Vagina (tissue), 2 donors: ENCODE measurements around the gene UCHL3. TPM values are rescaled to one million over a fixed set of nuclear protein-coding genes. Genes with fewer than 3 reads are reported as not detected.

Experiments used
- DNase-seq, 2 donors: peaks; one replicate each; pipeline ENCODE4 v3.0.0-alpha.2; 2017; ENCODE audit errors: extremely low spot score in 2 of 2
- H3K27ac ChIP-seq: fragments of 200-600 bp; sonication (generic); one replicate; pipeline ENCODE4 v1.5.1; 2019
- H3K27me3 ChIP-seq: fragments of 200-600 bp; sonication (generic); one replicate; pipeline ENCODE4 v1.5.1; 2019
- H3K36me3 ChIP-seq, 2 donors: fragments of 200-600 bp; sonication (generic); one replicate each; pipeline ENCODE4 v1.5.1; 2017 to 2019
- H3K4me1 ChIP-seq: fragments of 200-600 bp; sonication (generic); one replicate; pipeline ENCODE4 v1.5.1; 2019
- H3K4me3 ChIP-seq, 2 donors: fragments of 200-600 bp; sonication (generic); 1 replicate in 1 of 2; 2 replicates in 1 of 2; pipeline ENCODE4 v1.5.1; 2016 to 2019
- H3K9me3 ChIP-seq: fragments of 200-600 bp; sonication (generic); one replicate; pipeline ENCODE4 v1.5.1; 2019
- POLR2A ChIP-seq, 2 donors: fragments of 450-650 bp; IDR thresholded peaks; one replicate each; pipeline ENCODE4 v1.6.1; 2017; ENCODE audit warnings: antibody characterized with exemption in 2 of 2, mild to moderate bottlenecking in 2 of 2, moderate library complexity in 2 of 2
- POLR2AphosphoS5 ChIP-seq, 2 donors: sonication (generic); formaldehyde crosslinking; IDR thresholded peaks; one replicate each; pipeline ENCODE4 v1.9.0; 2017; ENCODE audit warnings: antibody characterized with exemption in 2 of 2, mild to moderate bottlenecking in 2 of 2, low read depth in 1 of 2; ENCODE audit not compliant: insufficient read depth in 1 of 2
- intact Hi-C: fragments of 100-400 bp; cut with DNase I; formaldehyde crosslinking; loops from one replicate; pipeline ENCODE4 v1.15.1; 2023
- total RNA-seq: library from RNA; depleted of rRNA; stranded (reverse); fragments of >200 nt; gene quantifications from one replicate; pipeline ENCODE4 v1.2.3, GENCODE V29; 2016
- TF ChIP-seq, protein P1 (sequence below), 3 experiments: fragments of 450-650 bp in 2 of 3; fragments of 200-600 bp in 1 of 3; sonication (generic) in 1 of 3; IDR thresholded peaks; one replicate each; pipeline ENCODE4 v1.5.1; 2017 to 2019; ENCODE audit warnings: antibody characterized with exemption in 3 of 3, mild to moderate bottlenecking in 2 of 3, moderate library complexity in 2 of 3

UCHL3 gene
- total RNA-seq, 1 donor from 2014 or later, result 5.6 TPM

DNA sequence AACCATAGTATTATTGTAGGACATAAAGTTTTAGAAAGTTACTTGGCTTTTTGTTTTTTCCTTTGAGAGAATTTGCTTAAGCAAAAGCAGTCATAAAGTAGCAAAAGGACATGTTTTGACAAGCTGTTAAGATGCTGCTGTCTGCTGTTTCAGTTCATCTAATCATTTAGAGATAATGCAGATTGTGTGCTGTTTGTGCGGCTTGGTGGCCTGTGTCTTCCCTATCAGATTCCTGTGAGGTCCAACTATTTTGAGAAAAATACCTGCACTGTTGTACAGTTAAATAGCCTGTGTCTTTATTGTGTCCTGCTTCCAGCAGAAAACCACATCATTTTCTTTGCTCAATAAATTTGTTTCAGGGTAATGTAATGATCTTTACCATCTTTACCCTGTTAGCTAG is 20.0 kb downstream of the UCHL3 start:
- no peaks in the 10 kb centered on the region for H3K27me3 ChIP-seq
- no peaks in the 10 kb centered on the region for H3K9me3 ChIP-seq
- H3K36me3 ChIP-seq, result peaks cover 0 to 36% of the 10 kb centered on the region in 2 donors
- no peak overlapping the region for H3K4me3 ChIP-seq
- DNase-seq, result no peak
- no peaks in the 10 kb centered on the region for H3K4me1 ChIP-seq
- H3K27ac ChIP-seq, result no peak overlapping the region
- TF ChIP-seq POLR2AphosphoS5 (IDR thresholded peaks at IDR 0.05; ENCODE audit: insufficient read depth in 1 of 2, low read depth in 1 of 2) (no peak), POLR2A (IDR thresholded peaks at IDR 0.05) (no peak)
- TF ChIP-seq, protein P1, sequence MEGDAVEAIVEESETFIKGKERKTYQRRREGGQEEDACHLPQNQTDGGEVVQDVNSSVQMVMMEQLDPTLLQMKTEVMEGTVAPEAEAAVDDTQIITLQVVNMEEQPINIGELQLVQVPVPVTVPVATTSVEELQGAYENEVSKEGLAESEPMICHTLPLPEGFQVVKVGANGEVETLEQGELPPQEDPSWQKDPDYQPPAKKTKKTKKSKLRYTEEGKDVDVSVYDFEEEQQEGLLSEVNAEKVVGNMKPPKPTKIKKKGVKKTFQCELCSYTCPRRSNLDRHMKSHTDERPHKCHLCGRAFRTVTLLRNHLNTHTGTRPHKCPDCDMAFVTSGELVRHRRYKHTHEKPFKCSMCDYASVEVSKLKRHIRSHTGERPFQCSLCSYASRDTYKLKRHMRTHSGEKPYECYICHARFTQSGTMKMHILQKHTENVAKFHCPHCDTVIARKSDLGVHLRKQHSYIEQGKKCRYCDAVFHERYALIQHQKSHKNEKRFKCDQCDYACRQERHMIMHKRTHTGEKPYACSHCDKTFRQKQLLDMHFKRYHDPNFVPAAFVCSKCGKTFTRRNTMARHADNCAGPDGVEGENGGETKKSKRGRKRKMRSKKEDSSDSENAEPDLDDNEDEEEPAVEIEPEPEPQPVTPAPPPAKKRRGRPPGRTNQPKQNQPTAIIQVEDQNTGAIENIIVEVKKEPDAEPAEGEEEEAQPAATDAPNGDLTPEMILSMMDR (IDR thresholded peaks at IDR 0.05), result no peak
- intact Hi-C loops, result no loop called here

- no peak overlapping the region for H3K4me3 ChIP-seq
- intact Hi-C loops, result no loop called here
- no peaks in the 10 kb centered on the region for H3K36me3 ChIP-seq
- H3K9me3 ChIP-seq, result no peaks in the 10 kb centered on the region
- H3K27ac ChIP-seq, result no peak overlapping the region
- TF ChIP-seq POLR2AphosphoS5 (IDR thresholded peaks at IDR 0.05; ENCODE audit: insufficient read depth in 1 of 2, low read depth in 1 of 2), result no peak
- TF ChIP-seq, protein P1 (IDR thresholded peaks at IDR 0.05), result no peak
- TF ChIP-seq POLR2A (IDR thresholded peaks at IDR 0.05), result no peak
- no peaks in the 10 kb centered on the region for H3K4me1 ChIP-seq
- DNase-seq, result no peak
- no peaks in the 10 kb centered on the region for H3K27me3 ChIP-seq
Observed at GRCh38 chr13:75579529-75579928, 29.9 kb downstream of the UCHL3 start.

DNA sequence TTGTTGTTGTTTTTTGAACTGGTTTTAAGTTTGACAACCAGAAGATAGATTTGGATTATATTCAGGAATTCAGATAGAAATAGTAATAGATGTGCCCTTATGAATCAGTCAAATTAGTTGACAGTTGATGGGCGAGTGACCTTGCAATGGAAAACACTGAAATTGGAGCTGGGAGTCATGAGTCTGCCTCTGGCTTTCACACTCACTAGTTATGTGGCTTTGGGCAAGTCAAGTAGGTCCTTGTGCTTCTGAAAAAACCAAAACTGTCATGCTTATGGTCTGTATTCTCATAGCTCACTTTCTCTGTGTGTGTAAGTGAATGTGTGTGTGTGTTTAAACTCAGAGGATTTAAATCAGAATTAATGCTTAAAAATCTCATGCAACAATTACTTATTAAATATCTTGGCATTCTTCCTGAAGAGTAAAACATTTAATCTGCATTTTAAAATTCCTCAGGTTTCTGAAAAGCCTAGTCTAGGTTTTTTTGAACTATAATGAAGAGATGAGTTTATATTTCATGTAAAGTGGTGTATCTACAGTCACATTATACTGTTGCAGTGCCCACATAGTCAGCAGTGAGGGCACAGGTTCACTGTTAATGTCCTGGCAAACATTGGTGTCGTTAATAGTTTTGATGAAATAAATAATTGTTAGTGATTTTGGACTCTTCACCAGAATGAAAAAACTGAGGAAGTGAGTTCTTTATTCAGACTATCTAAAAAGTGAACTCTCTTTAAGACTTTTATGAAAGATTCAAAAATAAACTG is 32.5 kb downstream of the UCHL3 start:
- no peak for TF ChIP-seq POLR2A (IDR thresholded peaks at IDR 0.05)
- no peak for TF ChIP-seq POLR2AphosphoS5 (IDR thresholded peaks at IDR 0.05; ENCODE audit: insufficient read depth in 1 of 2, low read depth in 1 of 2)
- no peak overlapping the region for H3K4me3 ChIP-seq

DNA sequence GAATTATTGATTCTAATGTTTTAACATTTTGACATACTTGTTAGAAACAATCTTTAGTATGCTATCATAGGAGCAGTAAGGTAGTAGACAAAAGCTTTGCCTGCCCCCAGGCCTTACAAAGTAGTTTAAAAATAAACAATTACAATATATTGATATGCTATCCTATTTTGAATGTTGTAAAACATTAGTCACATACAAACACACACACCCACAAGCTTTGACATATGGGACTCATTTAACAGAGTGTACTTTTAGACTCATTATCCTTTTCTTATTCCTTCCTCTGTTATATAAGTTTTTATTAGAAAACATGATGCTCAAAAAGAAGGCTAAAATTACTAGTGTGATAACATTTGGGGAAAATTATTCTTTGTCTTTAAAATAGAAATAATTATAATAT is 33.5 kb downstream of the UCHL3 start:
- intact Hi-C loops, result no loop called here
- H3K27me3 ChIP-seq, result no peaks in the 10 kb centered on the region
- no peak for DNase-seq
- TF ChIP-seq, protein P1 (IDR thresholded peaks at IDR 0.05), result no peak
- TF ChIP-seq POLR2AphosphoS5 (IDR thresholded peaks at IDR 0.05; ENCODE audit: insufficient read depth in 1 of 2, low read depth in 1 of 2), result no peak
- no peak for TF ChIP-seq POLR2A (IDR thresholded peaks at IDR 0.05)
- no peak overlapping the region for H3K4me3 ChIP-seq
- no peaks in the 10 kb centered on the region for H3K4me1 ChIP-seq
- H3K9me3 ChIP-seq, result no peaks in the 10 kb centered on the region
- no peak overlapping the region for H3K27ac ChIP-seq
- H3K36me3 ChIP-seq, result no peaks in the 10 kb centered on the region

More for the DNA sequence above, 32.5 kb downstream of the UCHL3 start:
- Histone ChIP-seq H3K36me3 (no peaks in the 10 kb centered on the region), H3K9me3 (no peaks in the 10 kb centered on the region), H3K4me1 (no peaks in the 10 kb centered on the region), H3K27me3 (no peaks in the 10 kb centered on the region), H3K27ac (no peak overlapping the region)
- no peak for DNase-seq
- intact Hi-C loops, result no loop called here

DNA sequence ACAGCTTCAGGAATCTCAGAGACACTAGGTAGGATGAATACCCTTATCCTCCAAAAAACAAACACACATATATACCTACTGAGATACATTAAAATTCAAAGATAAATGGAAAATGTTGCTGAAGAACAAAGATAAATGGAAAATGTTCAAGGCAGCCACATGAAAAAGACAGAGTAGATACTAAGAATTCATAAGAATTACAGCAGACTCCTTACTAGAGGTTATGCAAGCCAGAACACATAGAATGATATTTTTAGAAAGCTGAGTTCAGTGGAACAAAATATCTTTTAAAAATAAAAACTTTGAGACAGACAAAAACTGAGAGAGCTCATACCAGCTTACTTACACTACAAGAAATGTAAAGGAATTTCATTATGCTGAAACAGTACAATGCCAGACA is 35.6 kb downstream of the UCHL3 start:
- TF ChIP-seq POLR2A (IDR thresholded peaks at IDR 0.05) (no peak), POLR2AphosphoS5 (IDR thresholded peaks at IDR 0.05; ENCODE audit: insufficient read depth in 1 of 2, low read depth in 1 of 2) (no peak)
- TF ChIP-seq, protein P1 (IDR thresholded peaks at IDR 0.05), result no peak
- H3K27me3 ChIP-seq, result no peaks in the 10 kb centered on the region
- intact Hi-C loops, result no loop called here

More for the DNA sequence above, 35.6 kb downstream of the UCHL3 start:
- Histone ChIP-seq H3K4me1 (no peaks in the 10 kb centered on the region), H3K27ac (no peak overlapping the region), H3K4me3 (no peak overlapping the region), H3K36me3 (peaks cover 0 to 7% of the 10 kb centered on the region in 2 donors), H3K9me3 (no peaks in the 10 kb centered on the region)
- no peak for DNase-seq
